ENCODE measurements around the gene C1QL4.

The C1QL4 gene

DNA sequence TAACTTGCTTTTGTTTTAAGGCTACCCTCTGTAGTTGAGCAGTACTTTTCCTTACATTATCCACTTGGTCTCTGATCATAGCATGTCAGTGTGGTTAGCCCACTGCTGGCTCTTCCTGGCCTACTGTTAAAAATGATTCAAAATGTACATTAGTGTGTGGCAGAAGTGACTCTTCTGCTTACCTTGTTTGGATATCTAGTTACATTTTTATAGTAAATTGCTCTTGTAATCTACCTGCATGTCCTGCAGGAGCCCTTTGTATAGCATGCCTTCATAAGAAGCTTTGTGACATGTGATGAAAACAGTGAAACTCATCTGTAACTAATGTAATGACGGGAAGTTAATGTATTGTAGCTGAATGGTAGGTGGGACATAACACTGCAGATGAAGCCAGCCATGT, 38.4 kb upstream of the C1QL4 start:
- Histone ChIP-seq H3K9ac (ENCODE audit: low read length) (no peak overlapping the region), H3K4me3 (ENCODE audit: low read depth, low read length, poor library complexity, severe bottlenecking) (no peak overlapping the region), H3K9me3 (ENCODE audit: low read length) (no peaks in the 10 kb centered on the region), H3K27me3 (ENCODE audit: insufficient read depth, low read length) (no peaks in the 10 kb centered on the region), H2AFZ (ENCODE audit: low read length) (no peak overlapping the region), H3K79me2 (ENCODE audit: insufficient read depth, low read length) (peaks cover 39% of the 10 kb centered on the region), H3K27ac (ENCODE audit: low read depth, low read length, poor library complexity, severe bottlenecking) (no peak overlapping the region), H3K4me1 (ENCODE audit: insufficient read depth, low read length, severe bottlenecking) (no peaks in the 10 kb centered on the region), H3K36me3 (ENCODE audit: insufficient read depth, low read length) (peaks cover 10% of the 10 kb centered on the region; the same call in 1 of the 2 replicates), H3K9me2 (ENCODE audit: low read depth, low read length) (no peaks in the 10 kb centered on the region), H3K4me2 (ENCODE audit: low read length) (no peak overlapping the region), H3F3A (ENCODE audit: insufficient read depth, low read length) (no peaks in the 10 kb centered on the region), H4K20me1 (ENCODE audit: insufficient read depth, low read length) (no peaks in the 10 kb centered on the region)
- no peak for TF ChIP-seq EZH2 (IDR thresholded peaks at IDR 0.05; ENCODE audit: borderline replicate concordance, low read length)
- TF ChIP-seq, protein P1, sequence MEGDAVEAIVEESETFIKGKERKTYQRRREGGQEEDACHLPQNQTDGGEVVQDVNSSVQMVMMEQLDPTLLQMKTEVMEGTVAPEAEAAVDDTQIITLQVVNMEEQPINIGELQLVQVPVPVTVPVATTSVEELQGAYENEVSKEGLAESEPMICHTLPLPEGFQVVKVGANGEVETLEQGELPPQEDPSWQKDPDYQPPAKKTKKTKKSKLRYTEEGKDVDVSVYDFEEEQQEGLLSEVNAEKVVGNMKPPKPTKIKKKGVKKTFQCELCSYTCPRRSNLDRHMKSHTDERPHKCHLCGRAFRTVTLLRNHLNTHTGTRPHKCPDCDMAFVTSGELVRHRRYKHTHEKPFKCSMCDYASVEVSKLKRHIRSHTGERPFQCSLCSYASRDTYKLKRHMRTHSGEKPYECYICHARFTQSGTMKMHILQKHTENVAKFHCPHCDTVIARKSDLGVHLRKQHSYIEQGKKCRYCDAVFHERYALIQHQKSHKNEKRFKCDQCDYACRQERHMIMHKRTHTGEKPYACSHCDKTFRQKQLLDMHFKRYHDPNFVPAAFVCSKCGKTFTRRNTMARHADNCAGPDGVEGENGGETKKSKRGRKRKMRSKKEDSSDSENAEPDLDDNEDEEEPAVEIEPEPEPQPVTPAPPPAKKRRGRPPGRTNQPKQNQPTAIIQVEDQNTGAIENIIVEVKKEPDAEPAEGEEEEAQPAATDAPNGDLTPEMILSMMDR (IDR thresholded peaks at IDR 0.05; ENCODE audit: low read length): no peak

DNA sequence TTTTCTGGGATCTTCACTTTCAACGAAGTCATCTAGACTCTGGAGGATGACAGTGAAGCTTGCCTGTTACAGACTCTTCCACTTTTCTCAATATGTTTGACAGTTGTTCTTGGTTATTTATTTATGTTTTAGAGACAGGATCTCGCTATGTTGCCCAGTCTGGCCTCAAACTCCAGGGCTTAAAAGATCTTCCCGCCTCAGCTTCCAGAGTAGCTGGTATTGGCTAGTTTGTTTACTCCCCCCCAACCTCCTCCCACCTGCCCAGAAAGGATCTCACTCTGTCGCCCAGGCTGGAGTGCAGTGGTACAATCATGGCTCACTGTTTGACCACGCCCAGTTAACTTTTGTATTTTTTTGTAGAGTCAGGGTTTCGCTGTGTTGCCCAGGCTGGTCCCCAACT, 33.6 kb upstream of the C1QL4 start:
- Histone ChIP-seq H3K4me3 (ENCODE audit: low read depth, low read length, poor library complexity, severe bottlenecking) (no peak overlapping the region), H3K79me2 (ENCODE audit: insufficient read depth, low read length) (peaks cover 43% of the 10 kb centered on the region), H4K20me1 (ENCODE audit: insufficient read depth, low read length) (no peaks in the 10 kb centered on the region), H3K4me2 (ENCODE audit: low read length) (no peak overlapping the region), H3K27me3 (ENCODE audit: insufficient read depth, low read length) (no peaks in the 10 kb centered on the region), H3K9ac (ENCODE audit: low read length) (no peak overlapping the region), H3K9me3 (ENCODE audit: low read length) (no peaks in the 10 kb centered on the region), H3K36me3 (ENCODE audit: insufficient read depth, low read length) (peaks cover 10% of the 10 kb centered on the region; the same call in 1 of the 2 replicates), H2AFZ (ENCODE audit: low read length) (no peak overlapping the region), H3K4me1 (ENCODE audit: insufficient read depth, low read length, severe bottlenecking) (peaks cover 30% of the 10 kb centered on the region), H3K27ac (ENCODE audit: low read depth, low read length, poor library complexity, severe bottlenecking) (peak overlapping the region; percentile 77), H3F3A (ENCODE audit: insufficient read depth, low read length) (no peaks in the 10 kb centered on the region), H3K9me2 (ENCODE audit: low read depth, low read length) (no peaks in the 10 kb centered on the region)
- no peak for TF ChIP-seq EZH2 (IDR thresholded peaks at IDR 0.05; ENCODE audit: borderline replicate concordance, low read length)
- TF ChIP-seq, protein P1 (IDR thresholded peaks at IDR 0.05; ENCODE audit: low read length): no peak

DNA sequence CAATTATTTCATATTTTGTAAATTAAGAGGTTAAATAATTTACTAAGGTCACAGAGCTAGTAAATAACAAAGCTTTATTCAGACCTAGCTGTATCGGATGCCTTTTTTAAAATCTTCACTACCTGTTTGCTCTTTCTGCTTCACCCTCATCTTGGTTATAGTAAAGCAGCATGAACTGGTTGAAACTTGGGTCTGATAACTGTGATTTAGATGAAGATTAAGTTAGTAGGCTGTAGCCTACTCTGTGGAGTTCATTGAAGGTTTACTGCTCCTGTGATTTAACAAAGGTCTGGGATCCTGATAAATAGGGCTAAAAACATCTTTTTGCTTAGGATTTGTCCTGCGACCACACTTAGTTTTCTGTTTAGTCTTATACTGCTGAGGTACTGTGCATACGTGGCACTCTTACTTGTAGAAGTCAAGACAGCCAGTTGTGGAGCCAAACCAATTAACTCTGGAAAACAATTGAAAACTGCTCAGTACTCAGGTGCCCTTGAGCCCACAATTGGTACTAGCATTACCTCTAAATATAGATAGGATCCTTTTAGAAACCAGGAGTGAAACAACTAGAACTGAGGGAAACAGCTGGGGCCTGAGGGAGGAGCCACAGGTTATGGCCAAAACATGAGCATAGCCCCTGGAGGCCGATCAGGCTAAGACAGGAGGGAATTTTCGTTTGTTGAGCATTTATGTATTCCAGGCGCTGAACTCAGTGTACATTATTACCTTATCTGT, 32.6 kb upstream of the C1QL4 start:
- peaks cover 30% of the 10 kb centered on the region for H3K4me1 ChIP-seq (ENCODE audit: insufficient read depth, low read length, severe bottlenecking)
- H3F3A ChIP-seq (ENCODE audit: insufficient read depth, low read length): no peaks in the 10 kb centered on the region
- H3K9me3 ChIP-seq (ENCODE audit: low read length): no peaks in the 10 kb centered on the region
- H4K20me1 ChIP-seq (ENCODE audit: insufficient read depth, low read length): no peaks in the 10 kb centered on the region
- no peaks in the 10 kb centered on the region for H3K27me3 ChIP-seq (ENCODE audit: insufficient read depth, low read length)
- peak overlapping the region; percentile 98; the same call in 1 of the 2 replicates for H3K9ac ChIP-seq (ENCODE audit: low read length)
- peak overlapping the region; percentile 77 for H3K27ac ChIP-seq (ENCODE audit: low read depth, low read length, poor library complexity, severe bottlenecking)
- peaks cover 10% of the 10 kb centered on the region; the same call in 1 of the 2 replicates for H3K36me3 ChIP-seq (ENCODE audit: insufficient read depth, low read length)
- H3K9me2 ChIP-seq (ENCODE audit: low read depth, low read length): no peaks in the 10 kb centered on the region
- H3K79me2 ChIP-seq (ENCODE audit: insufficient read depth, low read length): peaks cover 43% of the 10 kb centered on the region
- TF ChIP-seq, protein P1 (IDR thresholded peaks at IDR 0.05; ENCODE audit: low read length): peak; percentile 49
- no peak for TF ChIP-seq EZH2 (IDR thresholded peaks at IDR 0.05; ENCODE audit: borderline replicate concordance, low read length)
- H3K4me3 ChIP-seq (ENCODE audit: low read depth, low read length, poor library complexity, severe bottlenecking): peak overlapping the region; percentile 84
- no peak overlapping the region for H2AFZ ChIP-seq (ENCODE audit: low read length)
- H3K4me2 ChIP-seq (ENCODE audit: low read length): peak overlapping the region; percentile 81

Data from OCI-LY1 (cell line).